GM12878 (cell line): Measurements from ENCODE around the gene NDUFA5. TPM values are rescaled to one million over a fixed set of nuclear protein-coding genes. Genes with fewer than 3 reads are reported as not detected.

ENCODE experiments used
- ATAC-seq: fragments of 200-7000 bp; cut with Tn5 transposase; 3 replicates; pipeline ENCODE4 v1.9.1; 2020; ENCODE audit warnings: mild to moderate bottlenecking, moderate library complexity
- BruUV-seq: library from RNA; stranded (reverse); fragments of 400-500 nt; replicated peaks from 2 replicates; lab custom pipeline; 2021; lab: Mats Ljungman, UMichigan
- CTCF ChIA-PET: fragments of 300-600 bp; sonication (Branson Sonifier 250); formaldehyde crosslinking; extraction: SDS; loops from one replicate; lab custom pipeline; 2021; ENCODE audit warnings: inconsistent platforms; lab: Yijun Ruan, JAX
- POLR2A ChIA-PET: fragments of 350-600 bp; formaldehyde crosslinking; extraction: SDS; loops from one replicate; lab custom pipeline; 2021; ENCODE audit warnings: inconsistent platforms; lab: Charles Lee
- RAD21 ChIA-PET: fragments of 300-600 bp; sonication (Branson Sonifier 250); formaldehyde crosslinking; loops from one replicate; lab custom pipeline; 2023; ENCODE audit warnings: antibody characterized with exemption; ENCODE audit not compliant: unreplicated experiment; lab: Charles Lee
- SMC1A ChIA-PET: fragments of 300-600 bp; sonication (Branson Sonifier 250); formaldehyde crosslinking; loops from one replicate; lab custom pipeline; 2023; ENCODE audit not compliant: unreplicated experiment, uncharacterized antibody; lab: Charles Lee
- DNase-seq: peaks from one replicate; pipeline ENCODE4 v3.0.0-alpha.2; 2011; ENCODE audit warnings: low read depth, low spot score
- FAIRE-seq: peaks from 3 replicates; lab custom pipeline; 2011; peaks lifted over from hg19 to GRCh38; lab: Jason Lieb, UNC
- H2AFZ ChIP-seq: 2 replicates; pipeline ENCODE4 v1.6.0; 2011; ENCODE audit warnings: low read depth, low read length, control low read depth; ENCODE audit not compliant: control insufficient read depth
- H3K27ac ChIP-seq: 2 replicates; pipeline ENCODE4 v1.5.1; 2011; ENCODE audit warnings: control low read depth; ENCODE audit not compliant: control insufficient read depth, insufficient read depth
- H3K27me3 ChIP-seq, 2 experiments: replicated peaks in 1 of 2; 2 replicates each; pipeline versions ENCODE4 v1.6.0 to v1.6.1; 2011; ENCODE audit warnings: low read length in 1 of 2; ENCODE audit not compliant: control insufficient read depth in 2 of 2, insufficient read depth in 2 of 2
- H3K36me3 ChIP-seq, 2 experiments: 2 replicates each; pipeline ENCODE4 v1.5.1; 2011; ENCODE audit warnings: low read length in 1 of 2; ENCODE audit not compliant: control insufficient read depth in 2 of 2, insufficient read depth in 2 of 2
- H3K4me1 ChIP-seq: 2 replicates; pipeline ENCODE4 v1.6.1; 2011; ENCODE audit warnings: mild to moderate bottlenecking, low read length, moderate library complexity, mixed read lengths; ENCODE audit not compliant: control insufficient read depth, insufficient read depth
- H3K4me2 ChIP-seq: 2 replicates; pipeline ENCODE4 v1.6.0; 2011; ENCODE audit warnings: control low read depth; ENCODE audit not compliant: control insufficient read depth, insufficient read depth
- H3K4me3 ChIP-seq: fragments of 200-600 bp; sonication (generic); 2 replicates; pipeline ENCODE4 v1.5.1; 2016
- H3K79me2 ChIP-seq: 2 replicates; pipeline ENCODE4 v1.6.0; 2011; ENCODE audit warnings: low read length; ENCODE audit not compliant: control insufficient read depth, insufficient read depth
- H3K9ac ChIP-seq: 2 replicates; pipeline ENCODE4 v1.8.0; 2011; ENCODE audit warnings: low read length, control low read depth, mixed read lengths; ENCODE audit not compliant: control insufficient read depth, insufficient read depth
- H3K9me3 ChIP-seq: replicated peaks from 3 replicates; pipeline ENCODE4 v1.5.1; 2011; ENCODE audit warnings: mild to moderate bottlenecking, low read length; ENCODE audit not compliant: control insufficient read depth, insufficient read depth
- H4K20me1 ChIP-seq: 2 replicates; pipeline ENCODE4 v1.6.0; 2011; ENCODE audit not compliant: control insufficient read depth, insufficient read depth
- EZH2 ChIP-seq: IDR thresholded peaks from 2 replicates; pipeline ENCODE4 v1.6.1; 2012; ENCODE audit warnings: low read depth, mild to moderate bottlenecking, control low read depth, inconsistent platforms, low read length, borderline replicate concordance; ENCODE audit not compliant: control insufficient read depth
- GATAD2B ChIP-seq: fragments of 450-650 bp; conservative IDR thresholded peaks from 2 replicates; pipeline ENCODE4 v1.6.1; 2017; ENCODE audit warnings: low read depth, mild to moderate bottlenecking, moderate library complexity
- KDM1A ChIP-seq: fragments of 200-600 bp; sonication (generic); IDR thresholded peaks from 2 replicates; pipeline ENCODE4 v1.6.1; 2016; ENCODE audit warnings: borderline replicate concordance
- NKRF ChIP-seq: fragments of 450-650 bp; conservative IDR thresholded peaks from 2 replicates; pipeline ENCODE4 v1.6.1; 2017; ENCODE audit warnings: mild to moderate bottlenecking, moderate library complexity
- POU2F2 ChIP-seq: IDR thresholded peaks from 3 replicates; pipeline ENCODE4 v1.6.1; 2011; ENCODE audit warnings: low read depth, mild to moderate bottlenecking, low read length, borderline replicate concordance
- PRDM15 ChIP-seq: fragments of 450-650 bp; formaldehyde crosslinking; IDR thresholded peaks from 2 replicates; pipeline ENCODE4 v1.4.0; 2020; ENCODE audit warnings: mild to moderate bottlenecking, moderate library complexity
- ZBED1 ChIP-seq: IDR thresholded peaks from 2 replicates; pipeline ENCODE4 v1.6.1; 2016; ENCODE audit warnings: borderline replicate concordance
- WGBS: methylation state at CpG from one replicate; pipeline ENCODE4 v1.1.6; 2016; ENCODE audit warnings: low lambda C conversion rate; ENCODE audit not compliant: insufficient replicate concordance, insufficient coverage; ENCODE audit errors: missing lambda C conversion rate; 5-methylcytosine and 5-hydroxymethylcytosine counted together
- in situ Hi-C: fragments of 300-500 bp; cut with MboI; formaldehyde crosslinking; loops from 9 replicates; pipeline ENCODE4 v1.14.3; 2018; ENCODE audit warnings: mixed read lengths
- intact Hi-C: fragments of 100-400 bp; cut with micrococcal nuclease; formaldehyde crosslinking; loops from one replicate; pipeline ENCODE4 v1.14.2; 2022; ENCODE audit not compliant: unreplicated experiment
- polyA plus RNA-seq, 11 experiments: library from polyadenylated mRNA; depleted of rRNA in 4 of 11; unstranded in 6 of 11; stranded (reverse) in 5 of 11; fragments of >200 nt; fragmentation: Nextera tagmentation in 4 of 11; fragmentation: Illumina TruSeq in 1 of 11; extraction: Ambion mirVana in 4 of 11; extraction: Trizol in 1 of 11; gene quantifications; 1 replicate in 1 of 11; 2 replicates in 10 of 11; pipeline versions ENCODE4 v1.2.1 to v1.2.3, GENCODE V29; 2011 to 2016; ENCODE audit warnings: inconsistent platforms in 2 of 11, missing spikeins in 2 of 11, low read depth in 1 of 11
- total RNA-seq, 4 experiments: library from RNA; depleted of rRNA in 3 of 4; stranded (reverse); fragments of >200 nt in 3 of 4; fragmentation: Illumina TruSeq in 1 of 4; extraction: Trizol in 1 of 4; gene quantifications; 2 replicates each; pipeline versions ENCODE4 v1.2.1 to v1.2.3, GENCODE V29; 2013 to 2021

Gene NDUFA5
- total and polyA plus RNA-seq, 10 of the 15 experiments (the other 5 are each of a cell fraction or from before 2014, with no cell fraction given) = 51.0 to 209 (median 86.9) TPM

- in situ Hi-C loops (no loop called here), intact Hi-C loops (no loop called here)
- no peak overlapping the region for H3K9ac ChIP-seq
- ATAC-seq (no peak), FAIRE-seq (no peak), DNase-seq (no peak)
- no peaks in the 10 kb centered on the region for H3K79me2 ChIP-seq
- H3K9me3 ChIP-seq = no peaks in the 10 kb centered on the region
- 18% methylated on average over 2 of the region's 2 CpGs for WGBS
- no peak overlapping the region for H2AFZ ChIP-seq
- ChIA-PET SMC1A (no interaction called here), CTCF (interaction anchor here (1.3 kb wide), 1 partner anchor 36 kb away, joined by 3 read pairs; no protein-coding TSS in a partner anchor), RAD21 (no interaction called here), POLR2A (no interaction called here)
- no peaks in the 10 kb centered on the region for H4K20me1 ChIP-seq
- no peaks in the 10 kb centered on the region for H3K27me3 ChIP-seq
- H3K4me3 ChIP-seq = no peak overlapping the region
- H3K4me1 ChIP-seq = no peaks in the 10 kb centered on the region
- TF ChIP-seq GATAD2B (no peak), POU2F2 (no peak), KDM1A (no peak), NKRF (no peak), ZBED1 (no peak), PRDM15 (no peak), EZH2 (no peak)
- H3K4me2 ChIP-seq = no peak overlapping the region
- no TSS peak for BruUV-seq
- no peak overlapping the region for H3K27ac ChIP-seq
- H3K36me3 ChIP-seq = no peaks in the 10 kb centered on the region
Measured at GRCh38 chr7:123588376-123588775, 30.8 kb upstream of the NDUFA5 start.
